Thyroid gland (tissue), 4 donors: ENCODE data around the gene TNNI2.

Source experiments
- POLR2A ChIP-seq, 2 donors: fragments of 450-650 bp; IDR thresholded peaks; one replicate each; pipeline ENCODE4 v1.6.1; 2017; ENCODE audit warnings: antibody characterized with exemption in 2 of 2, mild to moderate bottlenecking in 2 of 2, moderate library complexity in 1 of 2
- TF ChIP-seq, protein P1 (sequence below), 6 experiments: fragments of 200-600 bp in 3 of 6; fragments of 450-650 bp in 3 of 6; sonication (generic) in 3 of 6; IDR thresholded peaks; one replicate each; pipeline ENCODE4 v1.5.1; 2016 to 2019; ENCODE audit warnings: antibody characterized with exemption in 6 of 6, mild to moderate bottlenecking in 2 of 6, inconsistent platforms in 1 of 6, moderate library complexity in 1 of 6

DNA sequence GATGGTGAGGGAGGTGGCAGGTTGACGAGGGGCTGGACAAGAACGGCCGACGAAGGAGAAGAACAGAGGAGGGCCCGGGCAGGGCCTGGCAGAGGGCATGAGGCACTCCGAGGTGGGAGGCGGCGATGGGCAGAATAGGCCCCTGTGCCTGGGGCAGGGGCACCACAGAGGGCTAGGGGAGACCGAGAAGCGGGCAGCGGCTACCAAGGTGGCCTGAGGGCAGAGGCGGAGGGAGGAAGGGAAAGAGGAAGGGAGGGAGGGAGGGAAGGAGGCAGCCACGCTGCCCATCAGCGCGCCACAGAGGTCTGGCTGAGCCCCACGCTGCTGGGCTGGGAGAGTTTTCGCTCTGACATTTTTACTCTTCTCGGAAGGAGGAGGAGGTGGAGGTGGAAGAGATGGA, 25.4 kb downstream of the TNNI2 start:
- TF ChIP-seq, protein P1, sequence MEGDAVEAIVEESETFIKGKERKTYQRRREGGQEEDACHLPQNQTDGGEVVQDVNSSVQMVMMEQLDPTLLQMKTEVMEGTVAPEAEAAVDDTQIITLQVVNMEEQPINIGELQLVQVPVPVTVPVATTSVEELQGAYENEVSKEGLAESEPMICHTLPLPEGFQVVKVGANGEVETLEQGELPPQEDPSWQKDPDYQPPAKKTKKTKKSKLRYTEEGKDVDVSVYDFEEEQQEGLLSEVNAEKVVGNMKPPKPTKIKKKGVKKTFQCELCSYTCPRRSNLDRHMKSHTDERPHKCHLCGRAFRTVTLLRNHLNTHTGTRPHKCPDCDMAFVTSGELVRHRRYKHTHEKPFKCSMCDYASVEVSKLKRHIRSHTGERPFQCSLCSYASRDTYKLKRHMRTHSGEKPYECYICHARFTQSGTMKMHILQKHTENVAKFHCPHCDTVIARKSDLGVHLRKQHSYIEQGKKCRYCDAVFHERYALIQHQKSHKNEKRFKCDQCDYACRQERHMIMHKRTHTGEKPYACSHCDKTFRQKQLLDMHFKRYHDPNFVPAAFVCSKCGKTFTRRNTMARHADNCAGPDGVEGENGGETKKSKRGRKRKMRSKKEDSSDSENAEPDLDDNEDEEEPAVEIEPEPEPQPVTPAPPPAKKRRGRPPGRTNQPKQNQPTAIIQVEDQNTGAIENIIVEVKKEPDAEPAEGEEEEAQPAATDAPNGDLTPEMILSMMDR (IDR thresholded peaks at IDR 0.05), result no peak
- TF ChIP-seq POLR2A (IDR thresholded peaks at IDR 0.05), result no peak
